Breast epithelium (tissue), 4 donors: ENCODE data around the gene NAP1L1. TPM values are rescaled to one million over a fixed set of nuclear protein-coding genes. Genes with fewer than 3 reads are reported as not detected.

Source experiments
- DNase-seq, 2 donors: peaks; one replicate each; pipeline ENCODE4 v3.0.0-alpha.2; 2019; ENCODE audit warnings: low spot score in 2 of 2
- H3K27ac ChIP-seq, 2 donors: fragments of 200-600 bp; sonication (generic) in 1 of 2; one replicate each; pipeline ENCODE4 v1.5.1; 2016 to 2019; ENCODE audit warnings: mild to moderate bottlenecking in 1 of 2
- H3K27me3 ChIP-seq, 2 donors: fragments of 200-600 bp; sonication (generic) in 1 of 2; one replicate each; pipeline versions ENCODE4 v1.5.1 to v1.6.0; 2017 to 2019; ENCODE audit warnings: control low read depth in 1 of 2, mild to moderate bottlenecking in 1 of 2
- H3K36me3 ChIP-seq: fragments of 200-600 bp; one replicate; pipeline ENCODE4 v1.5.1; 2019
- H3K4me1 ChIP-seq, 2 donors: fragments of 200-600 bp; sonication (generic); one replicate each; pipeline ENCODE4 v1.5.1; 2016 to 2019; ENCODE audit warnings: control low read depth in 1 of 2
- H3K4me3 ChIP-seq, 3 donors: fragments of 200-600 bp; sonication (generic); 1 replicate in 2 of 3; 2 replicates in 1 of 3; pipeline ENCODE4 v1.5.1; 2016 to 2019; ENCODE audit warnings: mild to moderate bottlenecking in 3 of 3, moderate library complexity in 2 of 3
- H3K9me3 ChIP-seq, 2 donors: fragments of 200-600 bp; sonication (generic) in 1 of 2; one replicate each; pipeline ENCODE4 v1.5.1; 2016 to 2019; ENCODE audit warnings: control low read depth in 1 of 2
- POLR2A ChIP-seq: fragments of 450-650 bp; IDR thresholded peaks from one replicate; pipeline ENCODE4 v1.6.1; 2016; ENCODE audit warnings: antibody characterized with exemption, mild to moderate bottlenecking, moderate library complexity
- POLR2AphosphoS5 ChIP-seq, 3 donors: sonication (generic); formaldehyde crosslinking; IDR thresholded peaks; one replicate each; pipeline ENCODE4 v1.6.1; 2017; ENCODE audit warnings: antibody characterized with exemption in 3 of 3
- intact Hi-C: fragments of 100-400 bp; cut with DNase I; formaldehyde crosslinking; loops from one replicate; pipeline ENCODE4 v1.15.1; 2023; ENCODE audit warnings: low total_unique reads
- total RNA-seq, 3 donors: library from RNA; depleted of rRNA; stranded (reverse); fragments of >200 nt; gene quantifications; one replicate each; pipeline ENCODE4 v1.1.0, GENCODE V29; 2016
- TF ChIP-seq, protein P1 (sequence below), 3 donors: fragments of 450-650 bp; IDR thresholded peaks; one replicate each; pipeline ENCODE4 v1.5.1; 2016 to 2017; ENCODE audit warnings: antibody characterized with exemption in 3 of 3, mild to moderate bottlenecking in 3 of 3, moderate library complexity in 3 of 3

NAP1L1 gene
- total RNA-seq, 3 donors from 2014 or later: 356 to 419 (median 394) TPM

DNA sequence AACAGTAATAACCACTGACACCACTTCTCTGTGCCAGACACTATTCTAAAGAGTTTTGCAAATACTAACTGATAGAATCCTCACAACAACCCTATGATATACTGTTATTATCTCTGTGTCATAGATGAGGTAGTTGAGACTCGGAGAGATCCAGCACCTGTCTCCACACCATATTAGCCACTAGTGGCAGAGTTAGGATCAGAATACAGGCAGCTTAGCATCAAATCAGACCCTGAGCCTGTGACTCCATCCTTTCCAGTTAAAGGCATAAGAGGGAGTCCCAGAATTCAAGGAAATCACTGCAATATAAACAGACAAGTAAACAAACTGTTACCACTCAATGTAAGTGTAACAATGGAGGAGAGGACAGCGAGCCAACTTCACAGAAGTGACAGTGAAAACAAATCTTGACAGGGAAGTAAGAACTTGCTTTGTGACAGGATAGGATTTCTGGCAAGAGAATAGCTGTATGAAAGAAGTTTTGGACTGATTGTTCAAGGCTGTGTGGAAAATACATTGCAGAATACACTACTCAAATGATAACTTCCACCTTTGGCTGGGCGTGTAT is 11.7 kb upstream of the NAP1L1 start:
- H3K27me3 ChIP-seq: no peaks in the 10 kb centered on the region
- no peak overlapping the region for H3K27ac ChIP-seq
- H3K9me3 ChIP-seq: no peaks in the 10 kb centered on the region
- H3K4me1 ChIP-seq: no peaks in the 10 kb centered on the region
- DNase-seq: no peak
- H3K4me3 ChIP-seq: no peak overlapping the region
- H3K36me3 ChIP-seq: no peaks in the 10 kb centered on the region
- TF ChIP-seq POLR2AphosphoS5 (IDR thresholded peaks at IDR 0.05) (no peak), POLR2A (no peak)
- TF ChIP-seq, protein P1, sequence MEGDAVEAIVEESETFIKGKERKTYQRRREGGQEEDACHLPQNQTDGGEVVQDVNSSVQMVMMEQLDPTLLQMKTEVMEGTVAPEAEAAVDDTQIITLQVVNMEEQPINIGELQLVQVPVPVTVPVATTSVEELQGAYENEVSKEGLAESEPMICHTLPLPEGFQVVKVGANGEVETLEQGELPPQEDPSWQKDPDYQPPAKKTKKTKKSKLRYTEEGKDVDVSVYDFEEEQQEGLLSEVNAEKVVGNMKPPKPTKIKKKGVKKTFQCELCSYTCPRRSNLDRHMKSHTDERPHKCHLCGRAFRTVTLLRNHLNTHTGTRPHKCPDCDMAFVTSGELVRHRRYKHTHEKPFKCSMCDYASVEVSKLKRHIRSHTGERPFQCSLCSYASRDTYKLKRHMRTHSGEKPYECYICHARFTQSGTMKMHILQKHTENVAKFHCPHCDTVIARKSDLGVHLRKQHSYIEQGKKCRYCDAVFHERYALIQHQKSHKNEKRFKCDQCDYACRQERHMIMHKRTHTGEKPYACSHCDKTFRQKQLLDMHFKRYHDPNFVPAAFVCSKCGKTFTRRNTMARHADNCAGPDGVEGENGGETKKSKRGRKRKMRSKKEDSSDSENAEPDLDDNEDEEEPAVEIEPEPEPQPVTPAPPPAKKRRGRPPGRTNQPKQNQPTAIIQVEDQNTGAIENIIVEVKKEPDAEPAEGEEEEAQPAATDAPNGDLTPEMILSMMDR (IDR thresholded peaks at IDR 0.05): no peak
- intact Hi-C loops: no loop called here

GRCh38 chr12:76094754-76095153 is 10.3 kb upstream of the NAP1L1 start:
- intact Hi-C loops: loop anchor here (5.0 kb wide), 1 partner anchor 537 kb away; no protein-coding TSS in a partner anchor
- Histone ChIP-seq H3K4me1 (no peaks in the 10 kb centered on the region), H3K27me3 (no peaks in the 10 kb centered on the region), H3K9me3 (no peaks in the 10 kb centered on the region), H3K4me3 (no peak overlapping the region), H3K27ac (no peak overlapping the region), H3K36me3 (no peaks in the 10 kb centered on the region)
- no peak for DNase-seq
- TF ChIP-seq, protein P1 (IDR thresholded peaks at IDR 0.05): no peak
- TF ChIP-seq POLR2A: no peak
- no peak for TF ChIP-seq POLR2AphosphoS5 (IDR thresholded peaks at IDR 0.05)

DNA sequence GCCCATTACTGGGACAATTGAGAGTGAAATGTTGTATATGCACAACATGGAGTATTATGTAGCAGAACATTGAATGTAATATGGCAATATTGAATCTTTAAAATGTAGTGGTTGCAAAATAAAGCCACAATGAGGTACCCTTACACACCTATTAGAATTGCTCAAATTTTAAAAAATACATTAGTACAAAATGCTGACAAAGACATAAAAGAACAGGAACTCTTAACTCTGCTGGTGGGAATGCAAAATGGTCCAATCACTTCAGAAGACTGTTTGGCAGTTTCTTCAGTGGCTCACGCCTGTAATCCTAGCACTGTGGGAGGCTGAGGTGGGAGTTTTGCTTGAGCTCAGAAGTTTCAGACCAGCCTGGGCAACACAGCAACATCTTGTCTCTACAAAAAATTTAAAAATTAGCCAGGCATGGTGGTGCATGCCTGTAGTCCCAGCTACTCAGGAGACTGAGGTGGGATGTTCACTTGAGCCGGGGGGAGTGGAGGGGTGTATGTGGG is 6.8 kb upstream of the NAP1L1 start:
- no peak for TF ChIP-seq POLR2A
- TF ChIP-seq POLR2AphosphoS5 (IDR thresholded peaks at IDR 0.05): no peak
- H3K4me1 ChIP-seq: no peaks in the 10 kb centered on the region
- intact Hi-C loops: loop anchor here (5.0 kb wide), 1 partner anchor 534 kb away; no protein-coding TSS in a partner anchor
- no peaks in the 10 kb centered on the region for H3K36me3 ChIP-seq
- no peak for DNase-seq
- no peak overlapping the region for H3K27ac ChIP-seq
- no peaks in the 10 kb centered on the region for H3K9me3 ChIP-seq
- H3K4me3 ChIP-seq: no peak overlapping the region
- H3K27me3 ChIP-seq: no peaks in the 10 kb centered on the region

GRCh38 chr12:76085520-76085868 is 1.0 kb upstream of the NAP1L1 start:
- intact Hi-C loops: no loop called here
- H3K4me1 ChIP-seq: peaks cover 0 to 4% of the 10 kb centered on the region in 2 donors
- peak overlapping the region; percentile 77 to 97 (median 91) for H3K4me3 ChIP-seq
- H3K9me3 ChIP-seq: no peaks in the 10 kb centered on the region
- TF ChIP-seq POLR2A (no peak), POLR2AphosphoS5 (IDR thresholded peaks at IDR 0.05) (no peak)
- TF ChIP-seq, protein P1 (IDR thresholded peaks at IDR 0.05): no peak
- peak overlapping the region; percentile 98 to 99 for H3K27ac ChIP-seq
- no peak for DNase-seq
- no peaks in the 10 kb centered on the region for H3K27me3 ChIP-seq
- no peaks in the 10 kb centered on the region for H3K36me3 ChIP-seq

DNA sequence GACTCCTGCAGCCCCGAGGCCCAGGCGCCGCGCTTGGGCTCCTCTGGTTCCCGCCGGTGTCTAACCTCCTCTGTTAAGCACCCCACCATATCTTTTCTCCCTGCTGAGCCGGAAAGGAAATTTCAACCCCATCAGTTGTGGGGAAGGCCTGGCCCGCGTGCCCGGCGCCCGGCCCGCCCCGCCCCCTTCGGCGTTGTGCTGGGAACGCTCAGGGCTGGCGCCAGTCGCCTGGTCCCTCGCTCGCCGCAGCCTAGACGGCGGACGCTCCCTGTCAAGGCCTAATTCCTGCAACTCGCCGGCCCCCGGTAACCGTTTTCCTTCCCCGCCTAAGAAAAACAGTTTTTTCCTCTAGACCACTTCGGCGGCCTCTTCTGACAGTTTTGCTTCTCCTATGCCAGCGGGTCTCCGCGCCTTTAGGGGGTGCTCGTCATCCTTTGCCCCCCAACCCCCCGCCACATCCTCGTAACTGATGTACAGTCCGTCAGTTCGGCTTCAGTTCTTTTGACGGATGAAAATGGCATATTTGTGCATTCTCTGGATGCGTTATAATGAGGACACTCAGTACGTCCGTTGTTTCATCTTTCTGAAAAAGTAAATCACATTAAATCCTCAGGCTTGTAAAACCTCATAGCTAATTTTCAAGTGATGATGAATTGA is 506 bp upstream of the NAP1L1 start:
- peak overlapping the region; percentile 98 to 99 for H3K27ac ChIP-seq
- intact Hi-C loops: no loop called here
- H3K4me3 ChIP-seq: peak overlapping the region; percentile 77 to 97 (median 91)
- no peaks in the 10 kb centered on the region for H3K27me3 ChIP-seq
- TF ChIP-seq POLR2A (no peak), POLR2AphosphoS5 (IDR thresholded peaks at IDR 0.05) (no peak)
- TF ChIP-seq, protein P1 (IDR thresholded peaks at IDR 0.05): no peak
- H3K9me3 ChIP-seq: no peaks in the 10 kb centered on the region
- DNase-seq: peak in 1 of 2 donors; percentile 72
- H3K36me3 ChIP-seq: no peaks in the 10 kb centered on the region
- peaks cover 0 to 4% of the 10 kb centered on the region in 2 donors for H3K4me1 ChIP-seq
